ENCODE data around the gene SUMF2.

Gene SUMF2

GRCh38 chr7:56124981-56125380 is 60.9 kb downstream of the SUMF2 start:
- TF ChIP-seq CTCF (IDR thresholded peaks at IDR 0.05) (no peak), ZFX (IDR thresholded peaks at IDR 0.05; ENCODE audit: borderline replicate concordance) (no peak)
- no peak overlapping the region for H3K27ac ChIP-seq

- no peak overlapping the region for H3K27ac ChIP-seq
- no peak for TF ChIP-seq ZFX (IDR thresholded peaks at IDR 0.05; ENCODE audit: borderline replicate concordance)
- no peak for TF ChIP-seq CTCF (IDR thresholded peaks at IDR 0.05)
Measured at GRCh38 chr7:56125831-56126230, 61.7 kb downstream of the SUMF2 start.

- TF ChIP-seq ZFX (IDR thresholded peaks at IDR 0.05; ENCODE audit: borderline replicate concordance), result no peak
- TF ChIP-seq CTCF (IDR thresholded peaks at IDR 0.05), result no peak
- no peak overlapping the region for H3K27ac ChIP-seq
Measured at GRCh38 chr7:56127241-56127975, 63.3 kb downstream of the SUMF2 start.
